HepG2 (cell line): ENCODE results near the gene SYNPR. TPM values are rescaled to one million over a fixed set of nuclear protein-coding genes. Genes with fewer than 3 reads are reported as not detected.

Experiments used
- ATAC-seq: fragments of 200-7000 bp; cut with Tn5 transposase; 3 replicates; pipeline ENCODE4 v1.9.1; 2020; ENCODE audit warnings: mild to moderate bottlenecking, moderate library complexity
- BruUV-seq: library from RNA; stranded (reverse); fragments of 400-500 nt; replicated peaks from 2 replicates; lab custom pipeline; 2021; lab: Mats Ljungman, UMichigan
- CTCF ChIA-PET: fragments of 300-600 bp; formaldehyde crosslinking; extraction: SDS; loops from one replicate; lab custom pipeline; 2021; ENCODE audit warnings: low total read pairs, inconsistent platforms, low intra/inter-chr PET ratio; lab: Yijun Ruan, JAX
- POLR2A ChIA-PET: fragments of 350-600 bp; sonication (Branson Sonifier 250); formaldehyde crosslinking; loops from one replicate; lab custom pipeline; 2020; ENCODE audit warnings: antibody characterized with exemption, inconsistent platforms; lab: Yijun Ruan, JAX
- DNase-seq: peaks from one replicate; pipeline ENCODE4 v3.0.0-alpha.2; 2015; ENCODE audit warnings: low spot score
- FAIRE-seq: peaks from 3 replicates; lab custom pipeline; 2011; peaks lifted over from hg19 to GRCh38; lab: Jason Lieb, UNC
- H2AFZ ChIP-seq: one replicate; pipeline ENCODE4 v1.6.1; 2011; ENCODE audit warnings: low read length, inconsistent platforms
- H3K27ac ChIP-seq: fragments of 300-600 bp; 3 replicates; pipeline ENCODE4 v1.8.0; 2011; ENCODE audit warnings: mixed run types, mild to moderate bottlenecking, mixed read lengths, low read length, inconsistent platforms; ENCODE audit not compliant: insufficient read depth; ENCODE audit errors: extremely low read length
- H3K27me3 ChIP-seq, 2 experiments: fragments of 200-600 bp in 1 of 2; 2 replicates in 1 of 2; 3 replicates in 1 of 2; pipeline versions ENCODE4 v1.6.0 to v1.8.0; 2011; ENCODE audit warnings: low read length in 2 of 2, mild to moderate bottlenecking in 2 of 2, moderate library complexity in 2 of 2, inconsistent platforms in 1 of 2; ENCODE audit not compliant: insufficient read depth in 2 of 2, control insufficient read depth in 1 of 2
- H3K36me3 ChIP-seq, 2 experiments: fragments of 200-600 bp in 1 of 2; replicated peaks in 1 of 2; 2 replicates in 1 of 2; 3 replicates in 1 of 2; pipeline versions ENCODE4 v1.5.1 to v1.8.0; 2011; ENCODE audit warnings: low read length in 2 of 2, inconsistent platforms in 1 of 2; ENCODE audit not compliant: insufficient read depth in 2 of 2, control insufficient read depth in 1 of 2
- H3K4me1 ChIP-seq: 2 replicates; pipeline ENCODE4 v1.5.1; 2012; ENCODE audit warnings: low read length, inconsistent platforms; ENCODE audit not compliant: insufficient read depth
- H3K4me2 ChIP-seq: 2 replicates; pipeline ENCODE4 v1.6.0; 2011; ENCODE audit warnings: low read depth, low read length, inconsistent platforms
- H3K4me3 ChIP-seq, 3 experiments: fragments of 200-600 bp in 1 of 3; sonication (generic), shearing (Covaris generic) in 1 of 3; replicated peaks in 1 of 3; 2 replicates each; pipeline ENCODE4 v1.5.1; 2011 to 2016; ENCODE audit warnings: low read length in 3 of 3, inconsistent platforms in 2 of 3, low read depth in 2 of 3, mild to moderate bottlenecking in 2 of 3, control low read depth in 1 of 3, mixed read lengths in 1 of 3; ENCODE audit not compliant: insufficient read depth in 1 of 3
- H3K79me2 ChIP-seq: one replicate; pipeline ENCODE4 v1.6.1; 2011; ENCODE audit warnings: low read length, inconsistent platforms; ENCODE audit not compliant: insufficient read depth
- H3K9ac ChIP-seq: 2 replicates; pipeline ENCODE4 v1.6.0; 2011; ENCODE audit warnings: mild to moderate bottlenecking, low read depth, low read length, inconsistent platforms; ENCODE audit not compliant: insufficient read depth
- H3K9me3 ChIP-seq: 2 replicates; pipeline ENCODE4 v1.5.1; 2012; ENCODE audit warnings: mild to moderate bottlenecking, low read length
- H4K20me1 ChIP-seq: 2 replicates; pipeline ENCODE4 v1.6.0; 2011; ENCODE audit warnings: inconsistent platforms, mild to moderate bottlenecking, low read length, moderate library complexity; ENCODE audit not compliant: insufficient read depth
- HNF4G ChIP-seq, 2 experiments: sonication (generic) in 1 of 2; formaldehyde crosslinking in 1 of 2; IDR thresholded peaks; 2 replicates each; pipeline versions ENCODE4 v1.4.0 to v1.6.1; 2011 to 2020; ENCODE audit warnings: borderline replicate concordance in 2 of 2, low read depth in 2 of 2, mild to moderate bottlenecking in 2 of 2, low read length in 1 of 2, missing genetic modification reagents in 1 of 2, moderate library complexity in 1 of 2
- IRX3 ChIP-seq: sonication (generic); formaldehyde crosslinking; IDR thresholded peaks from 2 replicates; pipeline ENCODE4 v1.8.1; 2023; ENCODE audit warnings: mild to moderate bottlenecking, low read depth, missing genetic modification reagents, borderline replicate concordance
- NR0B2 ChIP-seq: sonication (generic); formaldehyde crosslinking; IDR thresholded peaks from 2 replicates; pipeline ENCODE4 v1.4.0; 2020; ENCODE audit warnings: mild to moderate bottlenecking, missing genetic modification reagents
- RCOR2 ChIP-seq: IDR thresholded peaks from 2 replicates; pipeline ENCODE4 v1.6.1; 2016; ENCODE audit warnings: missing biosample characterization, missing genetic modification reagents
- RFX1 ChIP-seq: fragments of 450-650 bp; IDR thresholded peaks from 2 replicates; pipeline ENCODE4 v1.6.1; 2017
- SMYD3 ChIP-seq: sonication (generic); formaldehyde crosslinking; IDR thresholded peaks from 2 replicates; pipeline ENCODE4 v1.8.1; 2023; ENCODE audit warnings: mild to moderate bottlenecking, missing genetic modification reagents
- SPEN ChIP-seq: sonication (generic); formaldehyde crosslinking; IDR thresholded peaks from 2 replicates; pipeline ENCODE4 v1.5.1; 2020; ENCODE audit warnings: low read depth, mild to moderate bottlenecking, missing genetic modification reagents
- TFDP2 ChIP-seq: sonication (generic); formaldehyde crosslinking; IDR thresholded peaks from 2 replicates; pipeline ENCODE4 v1.4.0; 2020; ENCODE audit warnings: missing genetic modification reagents
- ZNF777 ChIP-seq: sonication (generic); formaldehyde crosslinking; IDR thresholded peaks from 2 replicates; pipeline ENCODE4 v1.4.0; 2020; ENCODE audit warnings: missing genetic modification reagents
- WGBS: methylation state at CpG from one replicate; pipeline ENCODE4 v1.1.6; 2017; ENCODE audit warnings: low lambda C conversion rate; 5-methylcytosine and 5-hydroxymethylcytosine counted together
- in situ Hi-C: cut with HindIII; loops from 2 replicates; pipeline ENCODE4 v1.10.0; 2017; ENCODE audit warnings: low pct_unique_long_range_greater_than_20kb; ENCODE audit not compliant: extremely low pct_ligation_motif_present
- intact Hi-C: fragments of 100-400 bp; cut with micrococcal nuclease; formaldehyde crosslinking; loops from one replicate; pipeline ENCODE4 v1.10.0; 2022; ENCODE audit not compliant: unreplicated experiment
- polyA plus RNA-seq, 8 experiments: library from polyadenylated mRNA; depleted of rRNA in 3 of 8; stranded (reverse) in 7 of 8; unstranded in 1 of 8; fragments of >200 nt; fragmentation: Illumina TruSeq in 4 of 8; extraction: Trizol in 4 of 8; gene quantifications; 2 replicates each; pipeline versions ENCODE4 v1.2.1 to v1.2.3, GENCODE V29; 2011 to 2016; ENCODE audit warnings: low read depth in 4 of 8, missing spikeins in 1 of 8, mixed read lengths in 1 of 8; ENCODE audit not compliant: insufficient read depth in 1 of 8
- total RNA-seq, 5 experiments: library from RNA; depleted of rRNA; stranded (reverse); fragments of >200 nt; fragmentation: Illumina TruSeq; extraction: Trizol; gene quantifications; 2 replicates each; pipeline ENCODE4 v1.2.3, GENCODE V29; 2016; ENCODE audit warnings: low read depth in 1 of 5

SYNPR gene
- total and polyA plus RNA-seq, 2 of the 13 experiments (the other 11 are each of a cell fraction or from before 2014, with no cell fraction given) = 0.04 TPM; not detected in 1

- FAIRE-seq (no peak), DNase-seq (no peak), ATAC-seq (no peak)
- H3K27me3 ChIP-seq = no peaks in the 10 kb centered on the region
- no peak overlapping the region for H3K27ac ChIP-seq
- H3K79me2 ChIP-seq = no peaks in the 10 kb centered on the region
- in situ Hi-C loops = no loop called here
- H3K4me2 ChIP-seq = no peak overlapping the region
- BruUV-seq = no TSS peak
- H3K4me3 ChIP-seq = no peak overlapping the region
- no peaks in the 10 kb centered on the region for H3K9me3 ChIP-seq
- WGBS = 5% methylated on average over 2 of the region's 2 CpGs
- H3K9ac ChIP-seq = no peak overlapping the region
- H2AFZ ChIP-seq = no peak overlapping the region
- TF ChIP-seq IRX3 (CRISPR knock-in tag) (no peak), NR0B2 (CRISPR knock-in tag) (no peak), RFX1 (no peak)
- POLR2A ChIA-PET = no interaction called here
- H3K36me3 ChIP-seq = no peaks in the 10 kb centered on the region
- intact Hi-C loops = no loop called here
- no peaks in the 10 kb centered on the region for H3K4me1 ChIP-seq
- CTCF ChIA-PET = no interaction called here
- H4K20me1 ChIP-seq = no peaks in the 10 kb centered on the region
Measured at GRCh38 chr3:63242124-63242523, 36.0 kb upstream of the SYNPR start.

- no peaks in the 10 kb centered on the region for H3K79me2 ChIP-seq
- ATAC-seq (no peak), DNase-seq (no peak), FAIRE-seq (no peak)
- H3K36me3 ChIP-seq = no peaks in the 10 kb centered on the region
- no peak overlapping the region for H3K4me3 ChIP-seq
- no peak for TF ChIP-seq ZNF777 (CRISPR knock-in tag)
- no peak for TF ChIP-seq TFDP2
- no peak for TF ChIP-seq SPEN (CRISPR knock-in tag)
- TF ChIP-seq SMYD3 (CRISPR knock-in tag) = no peak
- no peak for TF ChIP-seq HNF4G (IDR thresholded peaks at IDR 0.05; ENCODE audit: borderline replicate concordance, low read depth, low read length)
- no peak for TF ChIP-seq HNF4G (CRISPR knock-in tag; IDR thresholded peaks at IDR 0.05; ENCODE audit: borderline replicate concordance, low read depth)
- no peak for TF ChIP-seq RCOR2 (CRISPR knock-in tag)
- no peaks in the 10 kb centered on the region for H4K20me1 ChIP-seq
- WGBS = 31% methylated on average over 3 of the region's 3 CpGs
- H3K27me3 ChIP-seq = no peaks in the 10 kb centered on the region
- no peak overlapping the region for H3K4me2 ChIP-seq
- in situ Hi-C loops (no loop called here), intact Hi-C loops (no loop called here)
- no peak overlapping the region for H3K27ac ChIP-seq
- no peak overlapping the region for H3K9ac ChIP-seq
- no peaks in the 10 kb centered on the region for H3K4me1 ChIP-seq
- ChIA-PET POLR2A (no interaction called here), CTCF (no interaction called here)
- H2AFZ ChIP-seq = no peak overlapping the region
- BruUV-seq = no TSS peak
- no peaks in the 10 kb centered on the region for H3K9me3 ChIP-seq
Measured at GRCh38 chr3:63244486-63244885, 33.6 kb upstream of the SYNPR start.
